Measurements from ENCODE around the gene SLC2A1. TPM values are rescaled to one million over a fixed set of nuclear protein-coding genes. Genes with fewer than 3 reads are reported as not detected.

SLC2A1 gene
- total and polyA plus RNA-seq, 9 of the 15 experiments (the other 6 are each of a cell fraction or from before 2014, with no cell fraction given): 12.6 to 153 (median 48.0) TPM

GRCh38 chr1:42958488-42959319, at the start of gene SLC2A1 (continued):
- no peak for TF ChIP-seq BRCA1 (IDR thresholded peaks at IDR 0.05)
- no peak for TF ChIP-seq BRCA1 (CRISPR knock-in tag; IDR thresholded peaks at IDR 0.05)
- peak; percentile 73 for TF ChIP-seq EGR1 (conservative IDR thresholded peaks at IDR 0.05)
- TF ChIP-seq KLF6 (CRISPR knock-in tag; IDR thresholded peaks at IDR 0.05; ENCODE audit: borderline replicate concordance): peak; percentile 5; the same call in 1 of the 2 replicates
- no peak for TF ChIP-seq ZHX1 (conservative IDR thresholded peaks at IDR 0.05; ENCODE audit: low read length)
- 0 out of 2 replicates have a peak, but pooled peaks have one; percentile 13 for TF ChIP-seq TRIM25 (IDR thresholded peaks at IDR 0.05; ENCODE audit: borderline replicate concordance)
- TF ChIP-seq ZNF609 (CRISPR knock-in tag; IDR thresholded peaks at IDR 0.05; ENCODE audit: borderline replicate concordance): peak; percentile 83; the same call in 1 of the 2 replicates
- no peak for TF ChIP-seq ZNF444 (CRISPR knock-in tag; IDR thresholded peaks at IDR 0.05)
- no peak for TF ChIP-seq HNRNPK (IDR thresholded peaks at IDR 0.05; ENCODE audit: low read depth, low read length, poor library complexity, severe bottlenecking)
- no peak for TF ChIP-seq ZNF583 (CRISPR knock-in tag; IDR thresholded peaks at IDR 0.05)
- no peak for TF ChIP-seq DIDO1 (tag; IDR thresholded peaks at IDR 0.05; ENCODE audit: low read depth)
- TF ChIP-seq NBN (IDR thresholded peaks at IDR 0.05; ENCODE audit: low read depth): no peak
- no peak for TF ChIP-seq CAMTA2 (CRISPR knock-in tag; conservative IDR thresholded peaks at IDR 0.05)
- no peak for TF ChIP-seq PPARD (CRISPR knock-in tag; IDR thresholded peaks at IDR 0.05)
- no peak for TF ChIP-seq TSC22D4 (tag; IDR thresholded peaks at IDR 0.05)
- TF ChIP-seq MCM7 (IDR thresholded peaks at IDR 0.05): no peak
- TF ChIP-seq ZBTB26 (CRISPR knock-in tag; IDR thresholded peaks at IDR 0.05): no peak
- no peak for TF ChIP-seq ZNF354B (CRISPR knock-in tag; IDR thresholded peaks at IDR 0.05)
